Astrocyte (in vitro differentiated cells and primary cell): ENCODE data around the gene EVI5L. TPM values are rescaled to one million over a fixed set of nuclear protein-coding genes. Genes with fewer than 3 reads are reported as not detected.

Experiments used
- DNase-seq: peaks from one replicate; pipeline ENCODE4 v3.0.0-alpha.2; 2010; ENCODE audit warnings: low read depth
- FAIRE-seq: peaks from 2 replicates; lab custom pipeline; 2011; peaks lifted over from hg19 to GRCh38; lab: Jason Lieb, UNC
- H2AFZ ChIP-seq: 2 replicates; pipeline ENCODE4 v1.6.0; 2012; ENCODE audit warnings: low read depth, low read length, inconsistent platforms
- H3K27ac ChIP-seq: 2 replicates; pipeline ENCODE4 v1.5.1; 2011; ENCODE audit warnings: low read depth, low read length, inconsistent platforms
- H3K27me3 ChIP-seq: 2 replicates; pipeline ENCODE4 v1.6.0; 2011; ENCODE audit warnings: low read length, inconsistent platforms; ENCODE audit not compliant: insufficient read depth
- H3K36me3 ChIP-seq: 2 replicates; pipeline ENCODE4 v1.5.1; 2011; ENCODE audit warnings: low read length, inconsistent platforms; ENCODE audit not compliant: insufficient read depth
- H3K4me1 ChIP-seq: 2 replicates; pipeline ENCODE4 v1.5.1; 2011; ENCODE audit warnings: low read length, inconsistent platforms; ENCODE audit not compliant: insufficient read depth
- H3K4me2 ChIP-seq: 2 replicates; pipeline ENCODE4 v1.6.0; 2012; ENCODE audit warnings: low read length, inconsistent platforms
- H3K4me3 ChIP-seq: 2 replicates; pipeline ENCODE4 v1.5.1; 2011; ENCODE audit warnings: low read depth, mild to moderate bottlenecking, low read length, inconsistent platforms; ENCODE audit not compliant: insufficient read depth
- H3K79me2 ChIP-seq: 2 replicates; pipeline ENCODE4 v1.6.0; 2012; ENCODE audit warnings: mild to moderate bottlenecking, low read length, inconsistent platforms; ENCODE audit not compliant: insufficient read depth
- H3K9ac ChIP-seq: 2 replicates; pipeline ENCODE4 v1.6.0; 2012; ENCODE audit warnings: mild to moderate bottlenecking, low read length, inconsistent platforms
- H3K9me3 ChIP-seq: 2 replicates; pipeline ENCODE4 v1.5.1; 2012; ENCODE audit warnings: low read depth, mild to moderate bottlenecking, low read length, inconsistent platforms; ENCODE audit not compliant: insufficient read depth
- H4K20me1 ChIP-seq: 2 replicates; pipeline ENCODE4 v1.6.0; 2012; ENCODE audit warnings: low read length, inconsistent platforms; ENCODE audit not compliant: insufficient read depth
- H3K27ac Mint-ChIP-seq: one replicate; pipeline ENCODE4 v1.8.0; 2021; ENCODE audit warnings: mild to moderate bottlenecking, mixed read lengths; ENCODE audit not compliant: unreplicated experiment
- H3K27me3 Mint-ChIP-seq: one replicate; pipeline ENCODE4 v1.8.0; 2021; ENCODE audit warnings: low read depth, mixed read lengths; ENCODE audit not compliant: unreplicated experiment
- H3K36me3 Mint-ChIP-seq: one replicate; pipeline ENCODE4 v1.8.0; 2021; ENCODE audit warnings: low read depth, mixed read lengths; ENCODE audit not compliant: unreplicated experiment
- H3K4me1 Mint-ChIP-seq: one replicate; pipeline ENCODE4 v1.8.0; 2021; ENCODE audit warnings: low read depth, mixed read lengths; ENCODE audit not compliant: unreplicated experiment
- H3K4me3 Mint-ChIP-seq: one replicate; pipeline ENCODE4 v1.8.0; 2021; ENCODE audit warnings: mild to moderate bottlenecking, moderate library complexity, mixed read lengths; ENCODE audit not compliant: unreplicated experiment
- H3K9me3 Mint-ChIP-seq: one replicate; pipeline ENCODE4 v1.8.0; 2021; ENCODE audit warnings: mild to moderate bottlenecking, mixed read lengths; ENCODE audit not compliant: unreplicated experiment
- CTCF ChIP-seq: IDR thresholded peaks from 2 replicates; pipeline ENCODE4 v1.5.1; 2011; ENCODE audit warnings: low read depth, mild to moderate bottlenecking, inconsistent platforms, low read length, moderate library complexity; ENCODE audit not compliant: insufficient read depth
- EZH2 ChIP-seq: IDR thresholded peaks from 2 replicates; pipeline ENCODE4 v1.6.1; 2012; ENCODE audit warnings: mild to moderate bottlenecking, low read length, inconsistent platforms; ENCODE audit not compliant: insufficient read depth
- total RNA-seq: library from RNA; stranded (reverse); gene quantifications from 2 replicates; pipeline ENCODE4 v1.2.1, GENCODE V29; 2021

EVI5L gene
- total RNA-seq, 1 donor from 2014 or later, result 22.1 TPM

GRCh38 chr19:7868326-7868670 lies 38.3 kb downstream of the EVI5L start:
- no peaks in the 10 kb centered on the region for H3K79me2 ChIP-seq
- H3K4me3 ChIP-seq, result no peak overlapping the region
- H4K20me1 ChIP-seq, result peaks cover 10% of the 10 kb centered on the region
- no peak overlapping the region for H3K27ac ChIP-seq
- peaks cover 20% of the 10 kb centered on the region for H3K27me3 Mint-ChIP-seq
- no peaks in the 10 kb centered on the region for H3K9me3 ChIP-seq
- peak overlapping the region; percentile 70 for H3K4me2 ChIP-seq
- no peak overlapping the region for H3K27ac Mint-ChIP-seq
- H3K36me3 ChIP-seq, result no peaks in the 10 kb centered on the region
- H3K27me3 ChIP-seq, result peaks cover 16% of the 10 kb centered on the region
- no peak for TF ChIP-seq CTCF
- no peak for TF ChIP-seq EZH2
- H3K9ac ChIP-seq, result no peak overlapping the region
- H3K4me3 Mint-ChIP-seq, result no peak overlapping the region
- no peaks in the 10 kb centered on the region for H3K36me3 Mint-ChIP-seq
- peaks cover 4% of the 10 kb centered on the region for H3K4me1 Mint-ChIP-seq
- no peak for DNase-seq
- no peak for FAIRE-seq
- peaks cover 12% of the 10 kb centered on the region for H3K4me1 ChIP-seq
- no peak overlapping the region for H2AFZ ChIP-seq
- no peaks in the 10 kb centered on the region for H3K9me3 Mint-ChIP-seq

- no peaks in the 10 kb centered on the region for H3K79me2 ChIP-seq
- H2AFZ ChIP-seq, result no peak overlapping the region
- TF ChIP-seq EZH2 (no peak), CTCF (no peak)
- peaks cover 22% of the 10 kb centered on the region for H3K27me3 Mint-ChIP-seq
- H3K4me3 Mint-ChIP-seq, result peak overlapping the region; percentile 60
- no peaks in the 10 kb centered on the region for H3K36me3 Mint-ChIP-seq
- H3K4me1 ChIP-seq, result peaks cover 12% of the 10 kb centered on the region
- H3K9me3 ChIP-seq, result no peaks in the 10 kb centered on the region
- H3K27ac ChIP-seq, result no peak overlapping the region
- DNase-seq, result no peak
- peaks cover 4% of the 10 kb centered on the region for H3K4me1 Mint-ChIP-seq
- peak overlapping the region; percentile 70 for H3K4me2 ChIP-seq
- no peak overlapping the region for H3K27ac Mint-ChIP-seq
- peaks cover 10% of the 10 kb centered on the region for H4K20me1 ChIP-seq
- no peak overlapping the region for H3K4me3 ChIP-seq
- no peaks in the 10 kb centered on the region for H3K36me3 ChIP-seq
- H3K27me3 ChIP-seq, result peaks cover 16% of the 10 kb centered on the region
- FAIRE-seq, result no peak
- H3K9ac ChIP-seq, result no peak overlapping the region
- H3K9me3 Mint-ChIP-seq, result no peaks in the 10 kb centered on the region
Measured at GRCh38 chr19:7868671-7869452, 38.8 kb downstream of the EVI5L start.

DNA sequence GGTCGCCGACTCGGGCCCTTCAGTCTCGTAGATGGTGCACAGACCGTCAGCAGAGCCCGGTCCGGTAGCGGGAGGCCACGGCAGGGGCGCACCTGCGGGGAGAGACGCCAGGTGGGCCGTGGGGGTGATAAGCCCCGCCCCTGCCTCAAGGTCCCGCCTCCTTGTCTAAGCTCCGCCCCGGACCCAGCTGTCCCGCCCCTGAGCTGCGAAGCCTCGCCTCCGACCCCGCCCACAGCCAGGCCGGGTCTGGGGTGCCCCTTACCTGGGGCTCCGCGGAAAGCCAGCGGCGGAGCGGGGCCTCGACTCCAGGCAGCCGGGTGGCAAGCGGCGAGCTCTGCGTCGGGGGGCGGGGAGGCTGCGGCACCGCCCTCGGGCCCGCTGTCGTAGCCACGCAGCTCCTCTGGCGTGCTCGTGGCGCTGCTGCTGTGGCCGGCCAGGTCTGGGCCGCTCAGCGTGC lies 39.5 kb downstream of the EVI5L start:
- Mint-ChIP-seq H3K4me1 (peaks cover 4% of the 10 kb centered on the region), H3K9me3 (no peaks in the 10 kb centered on the region), H3K27me3 (peaks cover 20% of the 10 kb centered on the region), H3K36me3 (no peaks in the 10 kb centered on the region), H3K4me3 (no peak overlapping the region), H3K27ac (no peak overlapping the region)
- Histone ChIP-seq H3K4me1 (peaks cover 12% of the 10 kb centered on the region), H3K27me3 (peaks cover 18% of the 10 kb centered on the region), H3K4me2 (peak overlapping the region; percentile 70), H3K9me3 (no peaks in the 10 kb centered on the region), H3K79me2 (no peaks in the 10 kb centered on the region), H3K9ac (no peak overlapping the region), H2AFZ (no peak overlapping the region), H4K20me1 (peaks cover 10% of the 10 kb centered on the region), H3K27ac (no peak overlapping the region), H3K36me3 (no peaks in the 10 kb centered on the region), H3K4me3 (no peak overlapping the region)
- DNase-seq, result no peak
- TF ChIP-seq EZH2 (no peak), CTCF (no peak)
- FAIRE-seq, result no peak
